Measurements from ENCODE around the gene GALNT11.

Gene GALNT11

DNA sequence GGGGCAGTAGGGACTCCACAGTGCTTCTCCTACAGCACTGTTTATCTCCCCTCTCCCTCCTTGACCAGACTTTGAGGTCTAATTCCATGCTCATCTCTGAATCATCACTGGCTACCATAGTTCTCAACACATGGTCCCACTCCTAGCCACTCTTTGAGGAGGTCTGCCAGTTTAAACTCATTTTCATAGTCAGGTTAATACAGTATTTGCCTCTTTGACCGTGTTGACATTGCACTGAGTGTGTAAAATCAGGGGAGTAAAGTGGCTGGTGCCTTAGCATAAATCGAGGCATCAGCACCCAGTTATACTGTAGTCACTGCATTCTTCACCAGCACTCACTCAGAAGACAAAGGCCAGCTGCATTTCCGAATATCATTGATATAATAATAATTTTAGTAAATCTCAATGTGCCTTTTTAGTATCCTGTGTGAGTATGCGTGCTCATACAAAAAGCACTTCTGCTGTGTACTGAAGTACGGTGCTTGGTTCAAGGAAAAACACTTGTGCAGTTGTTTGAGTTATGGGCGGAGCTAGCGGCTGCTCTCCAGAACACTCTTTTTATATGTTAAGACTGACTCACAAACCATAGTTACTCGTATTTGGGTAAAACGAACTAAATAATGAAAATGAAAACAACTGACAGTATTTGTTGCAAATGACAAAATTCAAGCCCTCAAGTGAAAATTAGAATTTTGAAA lies 89.7 kb downstream of the GALNT11 start:
- DNase-seq (ENCODE audit: low read depth in 1 of 2, low spot score in 1 of 2) = no peak

DNA sequence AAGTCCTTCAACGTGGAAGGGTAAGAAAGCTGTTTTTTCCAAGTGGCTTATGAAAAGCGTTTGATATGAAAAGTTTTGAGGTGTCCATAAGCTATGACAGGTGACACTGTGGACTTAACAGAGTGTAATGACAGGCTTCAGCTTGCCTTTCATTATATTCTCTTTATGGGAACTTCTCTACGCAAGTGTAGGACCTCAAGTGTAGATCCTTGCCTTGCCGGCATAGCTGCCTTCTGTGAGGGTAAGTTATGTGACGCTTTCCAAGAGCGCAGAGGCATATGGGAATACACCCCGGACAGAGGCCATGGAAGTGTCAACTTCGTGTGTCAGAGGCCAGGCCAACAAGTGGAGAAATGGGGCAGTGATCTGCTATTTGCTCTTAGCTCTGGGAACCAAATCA lies 91.9 kb downstream of the GALNT11 start:
- no peak for DNase-seq (ENCODE audit: low read depth in 1 of 2, low spot score in 1 of 2)

DNA sequence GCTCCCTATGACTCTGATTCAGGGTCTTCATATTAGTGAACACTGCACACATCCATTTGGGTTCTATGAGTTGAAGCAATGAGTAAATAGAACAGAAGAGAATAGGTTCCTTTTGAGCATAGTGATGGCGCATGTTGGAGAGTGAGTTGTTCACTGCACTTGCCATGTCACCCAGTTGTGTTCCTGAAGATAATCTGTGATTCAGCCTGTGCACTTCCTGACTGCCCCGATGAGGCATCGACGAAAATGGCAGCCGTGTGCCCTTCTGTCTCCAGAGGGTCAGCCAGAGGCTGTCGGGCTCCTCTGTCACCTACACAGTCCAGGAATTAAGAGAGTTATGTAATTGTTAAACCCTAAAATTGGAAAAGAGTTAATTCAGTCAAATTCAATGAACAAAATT lies 94.7 kb downstream of the GALNT11 start:
- no peak for DNase-seq (ENCODE audit: low read depth in 1 of 2, low spot score in 1 of 2)

DNA sequence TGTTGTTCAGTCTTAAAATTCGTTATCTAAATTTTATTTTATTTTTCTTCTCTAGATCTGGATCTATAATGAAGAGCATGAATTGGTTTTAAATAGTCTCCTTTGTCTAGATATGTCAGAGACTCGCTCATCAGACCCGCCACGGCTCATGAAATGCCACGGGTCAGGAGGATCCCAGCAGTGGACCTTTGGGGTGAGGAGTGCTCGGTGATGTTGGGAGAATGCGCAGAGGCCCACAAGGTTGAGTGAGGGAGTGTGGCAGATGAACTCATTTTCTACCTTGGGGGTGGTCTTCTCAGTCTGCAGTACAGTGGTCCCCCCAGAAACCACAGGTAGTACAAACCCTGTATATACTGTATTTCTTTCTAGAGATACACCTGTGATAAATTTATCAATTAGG lies 95.3 kb downstream of the GALNT11 start:
- DNase-seq (ENCODE audit: low read depth in 1 of 2, low spot score in 1 of 2) = no peak

DNA sequence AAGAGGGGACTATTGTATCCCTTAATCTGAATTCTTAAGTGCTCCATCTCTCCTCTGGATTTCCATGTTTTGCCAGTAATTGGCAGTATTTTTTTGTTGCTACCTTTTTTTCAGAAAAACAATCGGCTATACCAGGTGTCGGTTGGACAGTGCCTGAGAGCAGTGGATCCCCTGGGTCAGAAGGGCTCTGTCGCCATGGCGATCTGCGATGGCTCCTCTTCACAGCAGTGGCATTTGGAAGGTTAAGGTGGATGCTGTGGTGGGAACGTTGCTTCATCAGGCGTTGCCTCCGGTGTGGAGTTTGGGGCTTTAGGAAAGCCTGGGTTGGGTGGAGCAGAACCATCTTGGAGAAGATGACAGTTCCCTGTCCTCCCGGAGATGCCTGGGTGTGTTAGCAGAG lies 96.0 kb downstream of the GALNT11 start:
- no peak for DNase-seq (ENCODE audit: low read depth in 1 of 2, low spot score in 1 of 2)

DNA sequence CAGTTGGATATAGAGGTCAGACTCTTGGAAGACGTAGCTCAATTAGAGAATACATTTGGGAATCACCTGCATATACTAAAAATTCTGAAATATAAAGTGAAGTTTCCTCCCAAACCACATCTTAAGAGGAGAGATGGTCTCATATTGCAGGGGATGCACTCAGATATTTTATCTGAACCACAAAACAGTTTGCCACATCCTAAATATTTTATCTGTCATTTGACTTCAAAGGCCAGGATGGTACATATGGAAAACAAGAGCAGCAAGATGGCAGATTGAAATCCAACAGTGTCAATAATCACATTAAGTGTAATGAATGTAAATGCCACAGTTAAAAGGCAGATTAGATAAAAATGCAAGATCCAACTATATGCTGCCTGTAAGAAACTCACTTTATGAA lies 97.1 kb downstream of the GALNT11 start:
- DNase-seq (ENCODE audit: low read depth in 1 of 2, low spot score in 1 of 2) = no peak

DNA sequence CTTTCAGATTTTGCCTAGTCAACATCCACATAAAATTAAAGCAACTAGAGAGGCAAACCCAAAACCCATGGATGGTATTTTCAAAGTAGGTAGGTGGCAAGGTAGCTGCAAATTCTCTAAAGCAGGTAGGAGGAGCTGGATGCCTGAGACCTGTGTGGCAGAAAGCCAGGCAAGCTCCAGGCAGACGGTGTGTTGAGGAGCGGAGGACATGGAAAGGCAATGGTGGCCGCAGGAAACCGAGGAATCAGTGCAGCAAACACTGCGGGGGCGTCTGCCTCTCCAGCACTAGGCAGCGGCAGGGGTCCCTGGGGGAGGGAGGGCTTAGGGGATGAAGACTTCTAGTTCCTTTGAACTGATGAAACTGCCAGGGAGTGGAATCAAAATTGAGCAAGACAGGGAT lies 101.3 kb downstream of the GALNT11 start:
- DNase-seq (ENCODE audit: low read depth in 1 of 2, low spot score in 1 of 2) = no peak

DNA sequence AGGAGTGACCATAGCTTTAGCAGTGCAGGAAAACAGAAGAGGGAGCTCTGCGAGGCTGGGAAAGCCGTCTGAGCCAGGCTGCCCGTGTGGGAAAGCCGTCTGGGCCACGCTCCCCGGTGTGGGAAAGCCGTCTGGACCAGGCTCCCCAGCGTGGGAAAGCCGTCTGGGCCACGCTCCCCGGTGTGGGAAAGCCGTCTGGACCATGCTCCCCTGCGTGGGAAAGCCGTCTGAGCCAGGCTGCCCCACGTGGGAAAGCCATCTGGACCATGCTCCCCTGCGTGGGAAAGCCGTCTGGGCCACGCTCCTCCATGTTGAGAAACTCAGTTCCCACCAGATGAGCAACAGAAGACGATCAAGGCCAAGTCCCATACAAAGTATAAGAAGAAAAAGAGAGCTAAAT lies 101.8 kb downstream of the GALNT11 start:
- DNase-seq (ENCODE audit: low read depth in 1 of 2, low spot score in 1 of 2) = no peak

DNA sequence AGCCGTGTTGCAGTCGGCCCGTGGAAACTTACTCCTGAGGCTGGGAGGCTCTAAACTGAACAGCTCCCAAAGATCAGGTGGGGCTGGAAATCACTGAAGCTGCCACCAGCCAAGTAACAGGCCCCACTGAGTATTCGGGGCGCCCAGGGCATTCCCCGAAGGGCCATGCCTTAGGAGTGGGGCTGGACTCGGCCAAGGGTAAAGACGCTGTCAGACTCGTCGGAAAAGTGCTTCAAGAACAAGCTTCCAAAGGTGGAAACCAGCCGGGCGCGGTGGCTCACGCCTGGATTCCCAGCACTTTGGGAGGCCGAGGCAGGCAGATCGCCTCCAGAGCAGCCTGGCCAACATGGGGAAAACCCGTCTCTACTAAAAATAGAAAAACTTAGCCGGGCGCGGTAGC lies 102.8 kb downstream of the GALNT11 start:
- DNase-seq (ENCODE audit: low read depth in 1 of 2, low spot score in 1 of 2) = no peak

DNA sequence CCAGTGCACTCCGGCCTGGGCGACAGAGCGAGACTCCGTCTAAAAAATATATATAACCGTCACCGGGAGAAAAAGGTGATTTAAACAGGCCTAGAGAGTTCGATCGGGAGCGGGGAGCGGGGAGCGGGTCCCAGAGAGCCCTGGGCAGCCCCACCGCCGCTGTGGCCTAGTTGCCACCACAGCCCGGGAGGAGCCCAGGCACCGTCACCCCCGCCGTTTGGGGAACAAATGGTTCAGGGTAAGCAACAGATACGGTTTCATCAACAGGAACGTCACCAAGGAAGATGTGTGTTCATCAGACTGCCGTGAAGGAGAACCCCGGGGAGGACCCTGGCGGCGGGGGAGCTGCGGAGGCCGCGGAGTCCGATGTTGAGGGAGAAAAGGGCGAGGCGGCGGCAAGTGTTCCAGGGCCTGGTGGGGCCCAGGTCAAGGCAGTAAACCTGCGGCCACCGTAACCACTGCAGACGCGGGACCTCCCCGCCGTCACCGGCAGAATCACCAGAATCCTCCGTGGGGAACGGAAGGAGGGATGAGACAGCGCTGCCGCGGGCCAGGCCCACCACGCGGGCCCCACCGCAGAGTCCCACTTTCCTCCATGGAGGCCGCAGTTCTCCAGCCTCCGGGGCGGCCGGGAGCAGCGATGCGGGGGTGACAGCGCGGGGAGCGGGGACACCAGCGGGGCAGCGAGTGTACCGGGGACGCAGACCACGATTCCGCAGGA lies 103.4 kb downstream of the GALNT11 start:
- DNase-seq (ENCODE audit: low read depth in 1 of 2, low spot score in 1 of 2) = no peak

DNA sequence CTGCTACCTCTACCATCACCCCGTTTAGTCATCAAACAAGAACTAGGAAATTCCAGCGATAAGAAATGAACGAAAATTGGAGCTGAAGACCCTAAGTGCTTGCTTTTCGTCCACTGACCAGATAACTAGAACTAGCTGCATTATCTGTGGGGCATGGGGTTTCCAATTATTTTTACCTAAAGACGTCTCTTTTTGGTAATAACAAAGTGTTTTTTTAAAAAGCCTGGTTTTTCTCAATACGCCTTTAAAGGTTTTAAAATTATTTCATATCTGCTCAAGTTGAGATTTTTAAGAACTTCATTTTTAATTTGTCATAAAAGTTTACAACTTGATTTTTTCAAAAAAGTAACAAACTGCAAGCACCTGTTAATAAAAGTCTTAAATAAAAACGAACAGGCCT lies 104.2 kb downstream of the GALNT11 start:
- DNase-seq (ENCODE audit: low read depth in 1 of 2, low spot score in 1 of 2) = no peak

DNA sequence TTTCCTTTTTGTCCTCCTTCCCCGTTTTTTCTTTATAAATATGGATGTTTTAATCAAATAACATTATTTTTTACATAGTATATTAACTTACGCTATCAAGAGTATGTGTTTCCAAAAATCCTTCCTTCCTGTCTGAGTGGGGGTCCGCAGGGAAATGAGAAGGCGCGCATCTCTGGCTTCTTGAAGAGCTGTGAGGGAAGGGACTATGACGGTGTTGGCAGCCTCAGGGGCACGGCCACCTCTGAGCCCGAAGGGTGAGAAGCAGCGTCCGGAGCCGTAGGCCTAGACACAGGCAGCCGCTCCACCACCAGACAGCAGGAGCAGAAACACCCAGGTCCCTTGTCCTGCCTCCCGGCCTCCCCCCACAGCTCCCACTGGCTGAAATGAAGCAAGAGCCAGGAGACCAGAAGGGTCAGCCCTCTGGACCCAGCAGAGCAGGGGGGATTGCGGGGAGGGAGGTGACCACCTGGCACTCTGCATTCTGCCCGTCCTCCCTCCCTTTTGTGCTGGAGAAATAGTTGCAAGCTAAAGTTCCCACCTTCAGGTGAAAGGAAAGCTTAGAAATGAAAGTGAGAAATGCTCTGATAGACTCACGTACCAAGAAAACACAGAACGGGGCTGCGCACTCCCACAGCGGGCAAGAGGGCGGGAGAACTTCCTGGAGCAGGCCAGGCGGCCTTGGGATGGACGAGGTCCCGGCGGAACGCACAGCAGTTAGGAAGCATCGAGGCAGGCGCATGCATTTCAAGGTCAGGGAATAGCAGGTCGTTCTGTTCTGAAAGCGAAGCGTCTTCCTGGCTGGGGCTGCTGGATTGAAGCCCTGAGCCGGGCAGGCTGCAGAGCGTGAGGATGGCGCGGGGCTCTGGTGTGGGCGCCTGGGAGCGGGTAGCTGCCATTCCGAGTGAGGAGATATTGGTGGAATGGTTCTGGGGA lies 105.5 kb downstream of the GALNT11 start:
- no peak for DNase-seq (ENCODE audit: low read depth in 1 of 2, low spot score in 1 of 2)

DNA sequence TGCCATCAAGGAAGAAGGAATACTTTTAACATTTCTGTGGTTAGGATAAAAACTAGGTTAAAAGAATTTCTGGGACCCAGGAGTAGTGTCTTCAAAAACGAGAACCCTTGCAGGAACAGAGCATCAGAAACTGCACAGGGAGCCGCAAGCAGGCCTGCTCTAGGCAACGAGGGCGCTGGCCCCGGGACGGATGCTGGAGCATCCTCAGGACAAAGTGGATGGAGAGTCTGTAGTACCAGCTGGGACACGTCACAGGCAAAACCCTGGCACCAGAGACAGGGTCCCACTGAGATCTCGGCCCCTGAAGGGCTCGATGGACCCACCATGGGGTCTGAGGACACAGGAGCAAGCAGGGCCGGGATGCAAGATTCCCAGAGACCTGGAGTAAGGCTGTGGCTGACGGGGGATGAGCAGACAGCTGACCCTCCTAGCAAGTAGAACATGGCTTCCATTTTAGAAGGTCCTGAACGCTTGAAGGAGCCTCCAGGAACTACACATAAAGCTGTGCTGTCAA lies 106.6 kb downstream of the GALNT11 start:
- DNase-seq (ENCODE audit: low read depth in 1 of 2, low spot score in 1 of 2) = no peak

DNA sequence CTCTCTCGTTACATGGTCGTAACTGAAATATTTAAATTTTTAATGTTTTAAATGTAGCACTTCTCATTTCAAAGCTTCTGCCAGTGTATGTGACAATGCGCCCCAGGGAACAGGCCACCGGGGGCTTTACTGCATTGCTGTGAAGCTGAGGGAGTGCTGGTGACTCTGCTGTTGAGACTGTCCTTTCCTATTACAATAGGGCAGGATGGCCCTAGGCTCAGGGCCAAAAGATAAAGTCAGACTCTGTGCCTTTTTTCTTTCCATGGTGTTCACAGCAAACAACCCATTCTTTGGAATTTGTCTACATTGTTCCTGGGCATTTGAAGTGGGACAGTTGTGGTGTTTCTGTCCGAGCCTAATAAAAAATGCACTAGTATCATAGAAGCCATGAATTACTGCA lies 107.3 kb downstream of the GALNT11 start:
- no peak for DNase-seq (ENCODE audit: low read depth in 1 of 2, low spot score in 1 of 2)

DNA sequence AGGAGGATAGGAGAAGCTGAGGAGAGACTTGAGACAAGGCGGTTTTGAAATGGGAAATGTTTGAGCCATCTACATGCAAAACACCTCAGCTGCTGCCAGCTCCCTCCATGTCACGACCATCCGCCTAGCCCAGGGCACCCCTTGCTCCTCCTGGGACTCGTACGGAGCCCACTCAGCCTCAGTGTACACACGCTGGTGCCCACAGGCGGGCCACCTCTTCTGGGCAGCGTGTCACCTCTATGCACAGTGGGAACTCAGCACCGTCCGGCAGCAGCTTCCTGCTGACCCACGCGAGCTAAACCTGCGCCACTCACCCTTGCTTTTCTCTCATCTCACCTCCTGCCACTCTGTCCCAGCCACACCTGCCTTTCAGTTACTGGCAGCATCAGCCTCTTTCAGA lies 108.3 kb downstream of the GALNT11 start:
- no peak for DNase-seq (ENCODE audit: low read depth in 1 of 2, low spot score in 1 of 2)

DNA sequence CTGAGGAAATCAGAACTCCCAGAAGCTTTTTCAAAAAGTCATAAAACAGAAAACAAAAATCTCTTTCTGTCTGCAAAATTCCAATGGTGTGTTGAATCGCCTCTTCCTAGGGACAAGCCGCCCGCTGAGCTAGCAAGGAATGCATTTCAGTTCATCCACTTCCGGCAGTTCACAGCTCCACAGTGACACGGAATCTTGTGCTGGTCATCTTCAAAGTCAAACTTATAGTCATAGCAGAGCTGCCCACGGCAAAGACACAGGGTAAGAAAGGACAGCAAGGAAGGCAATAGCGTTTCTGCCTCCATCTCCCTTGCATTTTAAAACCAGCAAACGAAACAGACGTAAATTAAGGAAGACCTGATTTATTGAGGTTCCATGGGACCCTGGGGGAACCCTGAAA lies 111.2 kb downstream of the GALNT11 start:
- no peak for DNase-seq (ENCODE audit: low read depth in 1 of 2, low spot score in 1 of 2)

DNA sequence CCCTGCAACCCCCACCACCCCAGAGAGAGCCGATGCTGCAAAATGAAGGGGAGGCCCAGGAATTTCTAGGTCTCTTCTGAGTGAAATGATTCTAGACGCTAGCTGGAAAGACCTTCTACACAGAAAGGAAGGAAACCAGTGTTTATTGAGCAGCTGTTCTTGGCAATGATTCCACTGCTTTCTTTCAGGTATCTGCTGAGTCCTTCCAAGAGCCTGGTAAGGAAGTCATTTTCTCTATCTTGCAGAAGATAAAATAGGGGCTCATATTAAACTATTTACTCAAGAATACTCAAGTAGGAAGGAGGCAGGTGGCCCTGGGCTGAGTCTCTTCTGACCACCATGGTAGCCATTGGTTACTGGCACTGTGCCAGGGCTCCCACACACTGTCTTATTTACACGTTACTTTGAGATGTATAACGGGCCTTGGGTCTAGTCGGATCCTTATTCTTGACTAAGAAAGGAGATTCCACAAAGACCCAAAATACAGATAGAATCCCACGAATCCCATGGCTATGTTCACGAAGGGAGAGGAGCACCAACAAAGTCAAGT lies 112.1 kb downstream of the GALNT11 start:
- no peak for DNase-seq (ENCODE audit: low read depth in 1 of 2, low spot score in 1 of 2)

DNA sequence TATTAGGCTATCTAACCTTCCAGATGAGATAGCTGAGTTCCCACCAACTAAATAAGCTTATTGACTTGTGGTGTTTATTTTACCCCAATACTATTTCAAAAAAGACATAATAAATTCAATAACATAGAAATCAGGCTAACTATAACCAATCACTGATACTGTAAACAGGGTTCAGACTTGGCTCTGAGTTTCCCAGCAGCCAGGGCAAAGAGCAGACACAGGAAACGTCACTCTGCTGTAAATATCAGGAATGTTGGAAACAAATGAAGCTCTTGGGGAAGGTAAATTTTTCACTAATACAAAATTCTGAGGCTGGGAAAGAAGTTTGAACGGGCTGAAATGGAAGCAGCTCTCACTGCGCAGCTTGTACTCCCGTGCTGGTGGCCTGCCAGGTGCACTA lies 114.6 kb downstream of the GALNT11 start:
- DNase-seq (ENCODE audit: low read depth in 1 of 2, low spot score in 1 of 2) = no peak

DNA sequence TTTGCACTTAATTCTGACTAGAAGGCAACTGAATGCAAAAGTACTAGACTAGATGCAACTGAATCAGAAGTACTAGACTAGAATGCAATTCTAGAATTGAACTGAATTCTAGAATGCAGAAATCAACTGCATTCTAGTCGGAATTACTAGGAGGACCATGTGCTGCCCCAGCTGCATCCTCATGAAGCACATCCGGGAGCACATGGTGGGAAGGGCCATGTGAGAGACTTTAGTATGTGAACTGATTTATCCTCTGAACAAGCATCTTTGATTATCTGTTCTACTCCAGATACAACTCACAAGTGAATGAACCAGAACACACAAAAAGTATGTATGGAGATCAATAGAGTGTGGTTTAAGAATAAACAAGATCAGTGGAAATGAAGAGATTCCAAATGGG lies 115.1 kb downstream of the GALNT11 start:
- DNase-seq (ENCODE audit: low read depth in 1 of 2, low spot score in 1 of 2) = no peak

DNA sequence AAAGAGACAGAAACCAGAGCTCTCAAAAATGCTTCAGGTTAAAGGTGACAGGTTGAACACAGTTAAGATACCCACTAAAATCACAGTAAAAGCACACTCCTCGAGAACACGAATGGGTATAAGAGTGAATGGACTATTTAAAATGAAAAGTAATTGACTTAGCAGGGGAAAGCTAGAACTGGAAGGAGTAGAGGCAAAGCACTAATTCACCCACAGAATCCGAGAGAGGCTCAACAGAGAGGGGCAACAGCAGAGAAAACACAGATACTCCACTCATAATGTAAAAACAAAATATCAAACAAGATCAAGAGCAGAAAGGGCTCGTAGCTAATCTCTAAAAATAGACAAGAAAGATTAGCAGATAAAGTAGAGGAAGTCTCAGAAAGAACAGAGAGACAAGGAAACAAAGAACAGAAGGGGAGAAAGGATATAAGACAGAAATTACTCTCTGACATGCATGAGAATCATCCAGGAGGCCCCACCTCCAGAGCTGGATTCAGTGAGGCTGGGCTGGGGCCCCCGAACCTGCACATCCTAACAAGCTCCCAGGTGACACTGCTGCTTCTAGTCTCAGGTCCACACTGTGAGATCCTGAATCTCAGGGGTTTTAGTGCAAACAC lies 117.6 kb downstream of the GALNT11 start:
- no peak for DNase-seq (ENCODE audit: low read depth in 1 of 2, low spot score in 1 of 2)
